OCI-M1 (cell line): ENCODE measurements around the gene MBTPS1.

Experiments
- DNase-seq: peaks from one replicate; lab custom pipeline; 2025; lab: John Stamatoyannopoulos, UW

MBTPS1 gene

DNA sequence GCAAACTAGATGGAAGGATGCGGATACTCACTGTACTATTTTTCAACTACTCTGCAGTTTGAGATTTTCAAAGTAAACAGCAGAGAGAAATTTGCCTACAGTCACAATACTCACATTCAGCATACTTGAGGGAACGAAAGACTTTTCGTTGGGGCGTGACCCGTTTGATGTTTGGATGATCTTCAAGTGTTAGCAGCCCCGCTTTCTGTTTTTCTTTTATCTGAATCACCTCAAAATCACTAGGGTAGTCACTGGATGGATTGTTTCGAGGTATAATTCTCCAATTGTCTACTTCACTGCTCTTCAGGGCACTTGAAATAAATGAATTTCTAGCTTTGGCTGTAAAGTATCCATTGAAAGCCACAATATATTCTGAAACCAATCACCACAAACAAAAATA lies 17.8 kb downstream of the MBTPS1 start:
- no peak for DNase-seq

GRCh38 chr16:84096447-84097005 lies 20.2 kb downstream of the MBTPS1 start:
- no peak for DNase-seq

- no peak for DNase-seq
Observed at GRCh38 chr16:84095466-84095865, 21.3 kb downstream of the MBTPS1 start.

DNA sequence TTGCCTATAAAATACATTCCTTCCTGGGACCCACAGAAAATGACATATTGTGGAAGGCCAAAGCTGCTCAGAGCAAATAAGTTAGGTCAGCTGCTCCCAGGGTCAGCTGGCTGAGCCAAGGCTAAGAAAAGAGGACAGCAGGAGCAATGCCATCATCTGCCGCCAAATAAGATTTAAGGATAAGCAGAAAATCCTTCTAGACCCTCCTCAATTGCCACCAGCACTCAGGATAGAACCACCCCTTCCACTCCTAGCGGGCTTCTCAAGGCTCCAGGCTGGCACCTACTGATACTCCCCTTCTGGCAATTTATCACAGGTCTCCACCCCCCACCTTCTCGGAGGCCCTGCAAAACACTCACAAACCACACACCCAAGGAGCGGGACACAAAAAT lies 22.9 kb downstream of the MBTPS1 start:
- DNase-seq = no peak

DNA sequence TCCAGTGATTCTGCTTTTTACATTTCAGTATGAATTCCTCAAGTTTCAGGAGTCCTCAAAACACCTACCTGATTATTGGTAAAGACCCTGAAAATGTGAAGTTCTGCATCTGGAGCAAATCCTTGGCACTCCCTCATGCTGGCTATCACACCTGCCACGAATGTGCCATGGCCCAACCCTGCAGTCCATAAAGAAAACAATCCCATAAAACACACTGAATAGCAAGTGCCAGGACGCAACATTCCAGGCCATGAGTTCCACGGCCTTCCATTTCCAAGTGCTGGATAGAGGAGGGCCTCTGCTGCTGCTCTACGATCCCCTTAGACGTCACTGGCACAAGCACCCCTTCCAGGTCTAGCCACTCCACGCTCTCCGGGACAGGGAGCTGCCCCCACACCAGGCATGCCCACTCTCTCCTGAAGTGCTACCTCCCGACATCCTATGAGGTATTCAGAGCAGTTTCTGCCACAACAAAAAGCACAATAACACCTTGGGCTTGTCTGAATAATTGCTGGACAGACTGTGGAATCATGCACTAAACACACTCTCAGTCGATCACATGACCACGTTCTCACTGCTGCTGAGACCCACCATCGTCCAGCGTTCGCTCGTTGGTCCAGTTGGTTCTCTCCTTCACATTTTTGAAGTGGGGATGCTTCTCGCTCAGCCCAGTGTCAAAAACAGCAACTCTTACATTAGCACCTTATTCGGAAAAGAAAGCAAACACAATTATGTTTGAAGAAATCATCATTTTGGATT lies 23.4 kb downstream of the MBTPS1 start:
- DNase-seq = no peak

- DNase-seq = no peak
Observed at GRCh38 chr16:84091460-84091859, 25.3 kb downstream of the MBTPS1 start.

GRCh38 chr16:84090211-84090610 lies 26.5 kb downstream of the MBTPS1 start:
- DNase-seq = no peak

DNA sequence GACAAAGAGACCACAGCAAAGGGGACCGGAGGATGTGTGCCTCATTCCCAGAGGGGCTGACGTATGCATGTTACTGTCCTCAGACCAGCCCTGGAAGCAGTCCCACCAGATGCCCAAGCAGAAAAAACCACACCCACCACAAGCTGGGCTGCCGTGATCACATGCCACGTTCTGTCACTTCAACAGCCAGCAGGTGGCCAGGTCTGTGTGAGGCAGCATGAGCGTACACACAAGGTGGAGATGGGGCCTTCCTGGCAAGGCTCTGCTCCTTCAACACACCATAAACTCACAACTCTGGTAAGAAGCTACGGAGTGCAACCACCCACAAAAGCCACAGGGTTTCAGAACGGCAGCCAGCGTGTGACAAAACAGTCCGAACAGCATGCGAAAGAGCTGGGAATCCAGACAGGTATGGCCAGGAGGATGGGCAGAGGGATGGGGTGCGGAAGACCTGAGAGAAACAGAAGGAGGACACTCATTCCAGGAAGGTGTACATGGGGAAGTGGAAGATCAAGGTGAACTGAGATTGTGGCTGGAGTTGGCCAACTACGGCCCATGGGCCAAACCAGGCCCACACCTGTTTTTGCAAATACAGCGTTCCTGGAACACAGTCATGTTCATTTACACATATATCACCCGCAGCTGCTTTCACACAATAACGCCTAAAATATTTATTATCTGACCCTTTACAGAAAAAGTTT lies 27.9 kb downstream of the MBTPS1 start:
- peak; percentile 3 for DNase-seq

GRCh38 chr16:84087466-84088151 lies 29.1 kb downstream of the MBTPS1 start:
- DNase-seq = peak; percentile 43

- no peak for DNase-seq
Observed at GRCh38 chr16:84087001-84087400, 29.7 kb downstream of the MBTPS1 start.

DNA sequence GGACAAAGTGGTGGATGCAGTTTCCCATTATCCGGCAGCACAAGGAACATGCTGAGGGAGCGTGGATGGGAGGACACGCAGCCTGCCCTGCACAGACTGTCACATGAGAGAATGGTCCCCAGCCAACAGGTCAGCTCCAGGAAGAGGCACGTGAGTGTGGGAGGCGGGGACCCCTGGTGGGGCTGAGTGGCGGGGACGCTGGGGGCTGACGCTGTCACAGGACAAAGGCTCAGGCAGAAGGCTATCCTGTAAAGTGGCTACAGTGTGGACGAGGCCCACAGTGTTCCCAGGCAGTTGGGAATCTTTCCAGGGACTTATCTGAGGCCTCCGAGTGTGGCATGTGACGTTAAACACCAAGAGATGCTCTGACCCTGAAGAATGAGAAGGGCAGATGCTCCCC lies 30.4 kb downstream of the MBTPS1 start:
- no peak for DNase-seq

GRCh38 chr16:84085773-84086172 lies 31.0 kb downstream of the MBTPS1 start:
- DNase-seq = peak; percentile 72

- no peak for DNase-seq
Observed at GRCh38 chr16:84085271-84085667, 31.5 kb downstream of the MBTPS1 start.

DNA sequence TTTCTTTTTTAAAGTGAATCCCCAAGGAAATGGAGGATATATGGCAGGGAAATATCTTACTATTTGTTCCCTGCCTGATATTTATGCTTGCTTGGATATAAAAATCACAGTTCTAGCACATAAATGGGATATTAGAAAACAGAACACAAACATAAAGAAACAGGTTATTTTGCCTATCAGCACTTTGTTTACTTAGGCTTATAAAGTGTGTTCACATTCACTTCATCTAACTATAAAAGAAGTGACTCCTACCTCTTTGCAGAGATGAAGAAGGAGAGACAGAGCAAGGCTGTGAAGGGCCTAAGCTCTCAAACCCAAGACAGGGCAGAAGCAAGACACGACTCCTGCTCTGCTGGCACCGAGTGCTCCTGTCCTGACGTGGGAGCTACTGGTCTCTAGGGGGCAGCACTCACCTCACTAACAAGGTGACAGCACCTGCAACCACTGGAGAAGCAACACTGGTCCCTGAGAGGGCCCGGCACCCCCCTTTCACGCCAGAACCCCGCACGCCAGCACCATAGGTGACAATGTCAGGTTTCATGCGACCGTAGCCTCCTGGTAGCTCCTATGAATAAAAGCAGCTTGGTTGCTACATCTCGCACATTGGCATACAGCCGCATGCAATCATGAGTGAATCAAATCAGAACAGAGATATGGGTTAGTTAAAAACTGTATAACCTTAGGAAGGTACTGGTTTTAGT lies 32.0 kb downstream of the MBTPS1 start:
- DNase-seq = peak; percentile 62

GRCh38 chr16:84082835-84083569 lies 33.7 kb downstream of the MBTPS1 start:
- no peak for DNase-seq

GRCh38 chr16:84082110-84082509 lies 34.6 kb downstream of the MBTPS1 start:
- DNase-seq = no peak

DNA sequence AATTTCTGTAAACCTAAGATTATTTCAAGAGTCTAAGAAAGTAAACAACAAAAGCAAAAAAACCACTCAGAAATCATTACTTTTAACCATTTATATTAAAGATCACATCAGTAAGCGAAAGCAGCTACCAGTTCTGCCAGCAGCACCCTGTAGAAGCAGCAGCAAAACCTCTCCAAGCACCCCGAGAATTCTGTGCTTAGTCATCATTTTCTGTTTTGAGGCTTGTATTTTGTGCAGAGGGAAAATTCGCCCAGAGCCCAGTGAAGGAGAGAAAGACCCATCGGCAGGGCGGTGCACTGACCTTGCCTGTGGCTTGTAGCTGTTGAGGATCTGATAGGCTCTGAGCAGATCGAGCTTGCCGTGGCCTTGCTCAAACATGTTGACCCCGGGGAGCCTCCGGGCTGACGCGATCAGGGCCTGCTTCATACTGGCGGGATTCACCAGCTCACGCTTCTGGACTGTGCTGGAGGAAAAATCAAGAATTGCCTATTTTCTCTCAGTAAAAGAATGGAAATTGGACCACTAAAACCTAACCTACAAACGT lies 35.2 kb downstream of the MBTPS1 start:
- no peak for DNase-seq

- no peak for DNase-seq
Observed at GRCh38 chr16:84080813-84081212, 35.9 kb downstream of the MBTPS1 start.

DNA sequence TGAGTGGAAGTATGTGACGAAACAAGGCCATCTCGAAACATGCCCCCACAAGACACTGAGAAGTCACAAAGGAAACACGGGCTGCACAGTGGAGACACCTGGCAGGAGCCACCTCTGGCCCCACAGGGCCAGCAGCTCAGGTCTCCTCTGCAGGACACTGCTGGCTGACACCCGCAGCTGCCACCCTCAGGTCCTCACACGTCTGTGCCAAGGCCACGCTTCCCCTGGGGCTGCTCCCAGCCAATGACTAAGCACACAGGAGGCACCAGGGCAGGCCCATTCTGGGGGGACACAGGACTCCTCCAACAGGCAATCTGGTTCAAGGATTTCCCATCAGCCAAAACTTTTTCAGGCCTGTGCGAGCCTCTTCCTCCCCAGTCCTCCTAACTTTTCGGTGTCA lies 36.4 kb downstream of the MBTPS1 start:
- no peak for DNase-seq

GRCh38 chr16:84079664-84080063 lies 37.1 kb downstream of the MBTPS1 start:
- no peak for DNase-seq

GRCh38 chr16:84075376-84075775 lies 41.4 kb downstream of the MBTPS1 start:
- DNase-seq = no peak
